Osteoblast (primary cell): Measurements from ENCODE around the gene USP10. TPM values are rescaled to one million over a fixed set of nuclear protein-coding genes. Genes with fewer than 3 reads are reported as not detected.
A peak's percentile ranks its signal among the peaks of the same experiment; 100 is the strongest.

ENCODE experiments used
- DNase-seq: peaks from one replicate; pipeline ENCODE4 v3.0.0; 2011; ENCODE audit warnings: low spot score, mixed read lengths; ENCODE audit not compliant: insufficient read length; ENCODE audit errors: missing footprints
- H2AFZ ChIP-seq: 2 replicates; pipeline ENCODE4 v1.6.0; 2011; ENCODE audit warnings: mild to moderate bottlenecking, low read length
- H3K27ac ChIP-seq: 2 replicates; pipeline ENCODE4 v1.5.1; 2011; ENCODE audit warnings: mild to moderate bottlenecking, low read depth, low read length, moderate library complexity
- H3K27me3 ChIP-seq: 2 replicates; pipeline ENCODE4 v1.6.0; 2012; ENCODE audit warnings: mild to moderate bottlenecking, control low read depth, inconsistent platforms, low read length, moderate library complexity; ENCODE audit not compliant: insufficient read depth
- H3K36me3 ChIP-seq: 2 replicates; pipeline ENCODE4 v1.5.1; 2011; ENCODE audit warnings: mild to moderate bottlenecking, low read length, control low read depth, moderate library complexity; ENCODE audit not compliant: insufficient read depth
- H3K4me1 ChIP-seq: 2 replicates; pipeline ENCODE4 v1.5.1; 2011; ENCODE audit warnings: mild to moderate bottlenecking, low read length, control low read depth, moderate library complexity; ENCODE audit not compliant: insufficient read depth
- H3K4me2 ChIP-seq: 2 replicates; pipeline ENCODE4 v1.6.0; 2011; ENCODE audit warnings: mild to moderate bottlenecking, low read length; ENCODE audit not compliant: insufficient read depth
- H3K4me3 ChIP-seq: fragments of 200-600 bp; sonication (generic); 3 replicates; pipeline ENCODE4 v1.5.1; 2012; ENCODE audit warnings: mild to moderate bottlenecking, low read length, inconsistent platforms; ENCODE audit not compliant: insufficient read depth
- H3K79me2 ChIP-seq: 2 replicates; pipeline ENCODE4 v1.6.0; 2012; ENCODE audit warnings: mild to moderate bottlenecking, low read length, control low read depth, inconsistent platforms; ENCODE audit not compliant: insufficient read depth
- H3K9me3 ChIP-seq: 2 replicates; pipeline ENCODE4 v1.5.1; 2011; ENCODE audit warnings: low read depth, low read length, control low read depth
- H4K20me1 ChIP-seq: 2 replicates; pipeline ENCODE4 v1.6.0; 2012; ENCODE audit warnings: mild to moderate bottlenecking, low read length, control low read depth; ENCODE audit not compliant: insufficient read depth
- CTCF ChIP-seq: IDR thresholded peaks from 2 replicates; pipeline ENCODE4 v1.5.1; 2011; ENCODE audit warnings: mild to moderate bottlenecking, low read depth, low read length, moderate library complexity; ENCODE audit errors: extremely low read depth
- total RNA-seq: library from RNA; depleted of rRNA; stranded (reverse); fragments of >200 nt; gene quantifications from 2 replicates; pipeline ENCODE4 v1.2.3, GENCODE V29; 2012

The USP10 gene
- total RNA-seq, 1 donor, result 43.1 TPM

GRCh38 chr16:84774810-84775209, 75.0 kb downstream of the USP10 start:
- peak; percentile 94 for DNase-seq
- TF ChIP-seq CTCF, result no peak
- H3K4me1 ChIP-seq, result peaks cover 8% of the 10 kb centered on the region
- peaks cover 2% of the 10 kb centered on the region for H4K20me1 ChIP-seq
- no peak overlapping the region for H2AFZ ChIP-seq
- H3K4me3 ChIP-seq, result no peak overlapping the region
- no peak overlapping the region for H3K4me2 ChIP-seq
- H3K79me2 ChIP-seq, result peaks cover 3% of the 10 kb centered on the region
- peak overlapping the region; percentile 66 for H3K27ac ChIP-seq
- H3K9me3 ChIP-seq, result no peaks in the 10 kb centered on the region
- H3K27me3 ChIP-seq, result no peaks in the 10 kb centered on the region
- H3K36me3 ChIP-seq, result peaks cover 57% of the 10 kb centered on the region

GRCh38 chr16:84775262-84775810, 75.5 kb downstream of the USP10 start:
- Histone ChIP-seq H3K36me3 (peaks cover 59% of the 10 kb centered on the region), H3K4me3 (no peak overlapping the region), H3K27me3 (no peaks in the 10 kb centered on the region), H3K79me2 (peaks cover 2% of the 10 kb centered on the region), H3K4me2 (no peak overlapping the region), H3K9me3 (no peaks in the 10 kb centered on the region), H4K20me1 (peaks cover 2% of the 10 kb centered on the region), H2AFZ (no peak overlapping the region), H3K4me1 (peaks cover 8% of the 10 kb centered on the region), H3K27ac (peak overlapping the region; percentile 66)
- DNase-seq, result no peak
- no peak for TF ChIP-seq CTCF

GRCh38 chr16:84777435-84777834, 77.6 kb downstream of the USP10 start:
- Histone ChIP-seq H3K27me3 (no peaks in the 10 kb centered on the region), H3K36me3 (peaks cover 59% of the 10 kb centered on the region), H3K4me1 (peaks cover 8% of the 10 kb centered on the region), H2AFZ (no peak overlapping the region), H3K27ac (no peak overlapping the region), H4K20me1 (peaks cover 2% of the 10 kb centered on the region), H3K4me2 (no peak overlapping the region), H3K9me3 (no peaks in the 10 kb centered on the region), H3K4me3 (no peak overlapping the region), H3K79me2 (no peaks in the 10 kb centered on the region)
- TF ChIP-seq CTCF, result no peak
- no peak for DNase-seq

GRCh38 chr16:84778720-84779119, 78.9 kb downstream of the USP10 start:
- Histone ChIP-seq H3K36me3 (peaks cover 50% of the 10 kb centered on the region), H3K4me3 (no peak overlapping the region), H4K20me1 (peaks cover 2% of the 10 kb centered on the region), H3K79me2 (no peaks in the 10 kb centered on the region), H3K27me3 (no peaks in the 10 kb centered on the region), H3K4me2 (no peak overlapping the region), H2AFZ (no peak overlapping the region), H3K27ac (no peak overlapping the region), H3K9me3 (no peaks in the 10 kb centered on the region), H3K4me1 (peaks cover 8% of the 10 kb centered on the region)
- no peak for DNase-seq
- no peak for TF ChIP-seq CTCF
